NCI-H774 (cell line): Measurements from ENCODE around the gene CELF2.

ENCODE experiments used
- DNase-seq: peaks from one replicate; lab custom pipeline; 2025; lab: John Stamatoyannopoulos, UW

The CELF2 gene

GRCh38 chr10:11023009-11023953 lies 5.6 kb downstream of the CELF2 start:
- DNase-seq = no peak

- DNase-seq = no peak
Measured at GRCh38 chr10:11024596-11024995, 6.9 kb downstream of the CELF2 start.

GRCh38 chr10:11025978-11026377 lies 8.3 kb downstream of the CELF2 start:
- DNase-seq = no peak

GRCh38 chr10:11026773-11027172 lies 9.1 kb downstream of the CELF2 start:
- DNase-seq = no peak

GRCh38 chr10:11034762-11035161 lies 17.1 kb downstream of the CELF2 start:
- DNase-seq = no peak

GRCh38 chr10:11035301-11035991 lies 17.8 kb downstream of the CELF2 start:
- DNase-seq = no peak

- DNase-seq = peak; percentile 2
Measured at GRCh38 chr10:11036424-11037011, 18.8 kb downstream of the CELF2 start.

GRCh38 chr10:11037991-11038390 lies 20.3 kb downstream of the CELF2 start:
- DNase-seq = no peak

GRCh38 chr10:11042357-11042756 lies 24.7 kb downstream of the CELF2 start:
- DNase-seq = no peak

- DNase-seq = no peak
Measured at GRCh38 chr10:11043039-11043438, 25.4 kb downstream of the CELF2 start.

GRCh38 chr10:11043446-11044127 lies 25.9 kb downstream of the CELF2 start:
- no peak for DNase-seq

- DNase-seq = no peak
Measured at GRCh38 chr10:11045487-11045886, 27.8 kb downstream of the CELF2 start.

- DNase-seq = no peak
Measured at GRCh38 chr10:11045995-11046775, 28.5 kb downstream of the CELF2 start.

GRCh38 chr10:11046776-11047160 lies 29.1 kb downstream of the CELF2 start:
- no peak for DNase-seq

GRCh38 chr10:11048707-11049278 lies 31.1 kb downstream of the CELF2 start:
- no peak for DNase-seq

- DNase-seq = no peak
Measured at GRCh38 chr10:11049806-11050205, 32.1 kb downstream of the CELF2 start.

GRCh38 chr10:11050301-11051287 lies 32.9 kb downstream of the CELF2 start:
- DNase-seq = no peak

GRCh38 chr10:11057018-11057417 lies 39.3 kb downstream of the CELF2 start:
- DNase-seq = no peak

- DNase-seq = no peak
Measured at GRCh38 chr10:11057448-11057847, 39.8 kb downstream of the CELF2 start.

- no peak for DNase-seq
Measured at GRCh38 chr10:11057994-11058393, 40.3 kb downstream of the CELF2 start.
